Astrocyte of the cerebellum (primary cell): ENCODE measurements around the gene CCDC12.

ENCODE experiments used
- DNase-seq: peaks from one replicate; pipeline ENCODE4 v3.0.0-alpha.2; 2011; ENCODE audit warnings: low read depth
- H3K4me3 ChIP-seq: 2 replicates; pipeline ENCODE4 v1.5.1; 2011; ENCODE audit warnings: mild to moderate bottlenecking, low read depth, low read length, moderate library complexity
- in situ Hi-C: cut with HindIII; loops from 2 replicates; pipeline ENCODE4 v1.10.0; 2017; ENCODE audit warnings: low sequenced_read_pairs
- TF ChIP-seq, protein P1 (sequence below): IDR thresholded peaks from 2 replicates; pipeline ENCODE4 v1.5.1; 2012; ENCODE audit warnings: low read length, low read depth, moderate library complexity, mild to moderate bottlenecking; ENCODE audit errors: missing control alignments

Gene CCDC12

DNA sequence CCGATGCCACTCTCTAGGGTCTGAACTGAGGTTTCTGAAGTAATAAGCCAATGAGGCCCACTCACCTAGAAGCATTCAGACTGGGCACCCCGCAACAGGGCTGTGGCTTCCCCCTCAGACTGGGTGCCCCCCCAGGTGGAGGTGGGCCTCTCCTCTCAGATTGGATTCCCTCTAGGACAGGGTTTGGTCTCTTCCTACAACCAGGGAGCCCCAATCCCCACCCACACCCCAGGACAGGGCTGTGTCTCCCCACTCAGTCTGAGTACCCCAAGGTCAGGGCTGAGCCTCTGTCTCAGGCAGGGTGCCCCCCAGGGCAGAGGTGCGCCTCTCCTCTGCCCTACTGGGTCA, 71.4 kb downstream of the CCDC12 start:
- no peak overlapping the region for H3K4me3 ChIP-seq
- in situ Hi-C loops = no loop called here
- TF ChIP-seq, protein P1, sequence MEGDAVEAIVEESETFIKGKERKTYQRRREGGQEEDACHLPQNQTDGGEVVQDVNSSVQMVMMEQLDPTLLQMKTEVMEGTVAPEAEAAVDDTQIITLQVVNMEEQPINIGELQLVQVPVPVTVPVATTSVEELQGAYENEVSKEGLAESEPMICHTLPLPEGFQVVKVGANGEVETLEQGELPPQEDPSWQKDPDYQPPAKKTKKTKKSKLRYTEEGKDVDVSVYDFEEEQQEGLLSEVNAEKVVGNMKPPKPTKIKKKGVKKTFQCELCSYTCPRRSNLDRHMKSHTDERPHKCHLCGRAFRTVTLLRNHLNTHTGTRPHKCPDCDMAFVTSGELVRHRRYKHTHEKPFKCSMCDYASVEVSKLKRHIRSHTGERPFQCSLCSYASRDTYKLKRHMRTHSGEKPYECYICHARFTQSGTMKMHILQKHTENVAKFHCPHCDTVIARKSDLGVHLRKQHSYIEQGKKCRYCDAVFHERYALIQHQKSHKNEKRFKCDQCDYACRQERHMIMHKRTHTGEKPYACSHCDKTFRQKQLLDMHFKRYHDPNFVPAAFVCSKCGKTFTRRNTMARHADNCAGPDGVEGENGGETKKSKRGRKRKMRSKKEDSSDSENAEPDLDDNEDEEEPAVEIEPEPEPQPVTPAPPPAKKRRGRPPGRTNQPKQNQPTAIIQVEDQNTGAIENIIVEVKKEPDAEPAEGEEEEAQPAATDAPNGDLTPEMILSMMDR = no peak
- DNase-seq = no peak

GRCh38 chr3:46904303-46905212, 72.0 kb downstream of the CCDC12 start:
- DNase-seq = no peak
- in situ Hi-C loops = no loop called here
- H3K4me3 ChIP-seq = no peak overlapping the region
- TF ChIP-seq, protein P1 = no peak

DNA sequence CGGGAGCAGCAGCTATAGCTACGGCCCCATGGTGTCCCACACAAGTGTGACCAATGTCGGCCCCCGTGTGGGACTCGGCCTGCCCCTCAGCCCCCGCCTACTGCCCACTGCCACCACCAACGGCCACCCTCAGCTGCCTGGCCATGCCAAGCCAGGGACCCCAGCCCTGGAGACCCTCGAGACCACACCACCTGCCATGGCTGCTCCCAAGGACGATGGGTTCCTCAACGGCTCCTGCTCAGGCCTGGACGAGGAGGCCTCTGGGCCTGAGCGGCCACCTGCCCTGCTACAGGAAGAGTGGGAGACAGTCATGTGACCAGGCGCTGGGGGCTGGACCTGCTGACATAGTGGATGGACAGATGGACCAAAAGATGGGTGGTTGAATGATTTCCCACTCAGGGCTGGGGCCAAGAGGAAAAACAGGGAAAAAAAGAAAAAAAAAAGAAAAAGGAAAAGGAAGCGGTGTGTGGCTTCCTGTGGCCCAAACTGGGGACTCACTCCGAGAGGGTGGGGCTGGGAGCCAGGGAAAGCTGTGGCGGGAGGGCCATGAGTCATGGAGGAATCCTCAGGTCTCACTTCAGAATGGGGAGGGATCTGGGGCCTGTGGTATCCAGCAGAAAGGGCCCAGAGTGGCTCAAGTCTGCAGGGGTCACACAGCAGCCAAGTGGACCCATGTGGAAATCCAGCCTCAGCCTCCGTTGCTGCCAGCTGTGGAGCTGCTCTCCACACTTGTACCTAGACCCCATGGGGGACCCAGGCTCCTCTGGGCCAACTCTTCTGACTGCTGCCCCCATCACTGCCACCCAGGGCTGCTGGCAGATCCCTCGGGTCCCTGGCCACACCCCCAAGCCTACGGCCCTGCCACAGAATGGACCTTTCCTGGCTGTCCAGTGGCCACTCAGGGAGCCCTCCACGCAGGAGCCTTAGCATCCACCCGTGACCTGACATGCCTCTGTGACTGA, 72.9 kb downstream of the CCDC12 start:
- no peak for DNase-seq
- H3K4me3 ChIP-seq = no peak overlapping the region
- TF ChIP-seq, protein P1 = no peak
- in situ Hi-C loops = no loop called here

GRCh38 chr3:46902188-46902631, 74.3 kb downstream of the CCDC12 start:
- no peak overlapping the region for H3K4me3 ChIP-seq
- TF ChIP-seq, protein P1 = no peak
- no peak for DNase-seq
- in situ Hi-C loops = no loop called here

DNA sequence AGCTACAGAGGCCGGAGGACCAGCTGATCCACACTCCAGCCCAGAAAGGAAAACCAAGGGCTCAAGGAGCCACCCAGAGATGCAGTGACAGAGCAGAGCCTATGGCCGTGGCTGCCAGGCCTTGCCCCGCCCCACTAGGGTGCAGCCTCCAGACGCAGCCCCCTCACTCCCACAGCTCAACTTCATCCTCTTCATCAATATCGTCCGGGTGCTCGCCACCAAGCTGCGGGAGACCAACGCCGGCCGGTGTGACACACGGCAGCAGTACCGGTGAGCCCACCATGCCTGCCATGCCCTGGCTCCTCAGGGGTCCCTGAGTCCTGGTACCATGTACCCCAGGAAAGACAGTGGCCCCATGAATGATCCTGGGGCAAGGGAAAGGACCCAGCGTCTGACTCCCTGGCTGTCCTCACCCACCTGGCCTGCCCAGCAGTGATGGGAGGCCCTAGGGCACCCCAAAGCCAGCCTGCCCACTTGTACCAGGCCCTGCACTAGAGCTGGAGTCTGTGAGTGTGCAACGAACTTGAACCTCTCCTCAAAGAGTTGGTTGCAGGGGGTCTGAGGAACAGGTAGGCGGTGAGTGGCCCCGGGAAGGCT, 74.9 kb downstream of the CCDC12 start:
- in situ Hi-C loops = no loop called here
- no peak overlapping the region for H3K4me3 ChIP-seq
- DNase-seq = no peak
- TF ChIP-seq, protein P1 = no peak

DNA sequence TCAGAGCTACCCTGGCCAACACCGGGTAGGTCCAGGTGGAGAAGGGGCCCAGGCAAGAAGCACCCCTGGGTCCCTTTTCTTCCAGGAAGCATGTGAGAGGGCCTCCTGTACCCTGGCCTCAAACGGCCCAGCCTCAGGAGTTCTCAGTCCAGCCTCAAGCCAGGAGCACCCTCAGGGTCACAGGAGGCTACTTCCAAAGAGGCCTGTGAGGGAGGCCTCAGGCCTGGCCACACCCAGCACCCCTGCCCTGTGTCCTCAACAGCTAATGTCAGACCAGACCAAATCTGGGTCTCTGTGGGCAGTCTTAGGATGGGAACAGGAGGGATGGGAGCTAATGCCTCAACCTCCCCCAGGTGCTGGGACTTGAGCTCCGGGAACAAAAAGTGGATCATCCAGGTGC, 75.5 kb downstream of the CCDC12 start:
- no peak overlapping the region for H3K4me3 ChIP-seq
- in situ Hi-C loops = no loop called here
- no peak for DNase-seq
- TF ChIP-seq, protein P1 = no peak
